ENCODE measurements around the gene LRP4.
A peak's percentile ranks its signal among the peaks of the same experiment; 100 is the strongest.

Gene LRP4

DNA sequence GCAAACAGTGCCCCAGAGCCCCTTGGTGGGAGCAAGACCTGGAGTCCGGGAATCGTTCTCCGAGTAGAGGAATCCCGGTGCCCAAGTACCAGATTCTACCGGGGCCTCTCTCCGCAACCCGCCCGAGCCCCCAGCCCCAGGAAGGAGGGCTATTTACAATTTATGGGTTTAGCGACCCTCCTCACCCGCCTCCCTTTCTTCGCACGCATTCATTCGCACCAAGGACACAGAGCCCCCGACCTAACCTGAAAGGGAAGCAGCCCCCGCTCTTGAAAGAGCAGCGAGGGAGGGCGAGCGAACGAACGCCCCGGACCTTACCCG, 628 bp downstream of the LRP4 start:
- no peak for DNase-seq

- peak; percentile 69 for DNase-seq
Measured at GRCh38 chr11:46917109-46917761, 1.1 kb downstream of the LRP4 start.

DNA sequence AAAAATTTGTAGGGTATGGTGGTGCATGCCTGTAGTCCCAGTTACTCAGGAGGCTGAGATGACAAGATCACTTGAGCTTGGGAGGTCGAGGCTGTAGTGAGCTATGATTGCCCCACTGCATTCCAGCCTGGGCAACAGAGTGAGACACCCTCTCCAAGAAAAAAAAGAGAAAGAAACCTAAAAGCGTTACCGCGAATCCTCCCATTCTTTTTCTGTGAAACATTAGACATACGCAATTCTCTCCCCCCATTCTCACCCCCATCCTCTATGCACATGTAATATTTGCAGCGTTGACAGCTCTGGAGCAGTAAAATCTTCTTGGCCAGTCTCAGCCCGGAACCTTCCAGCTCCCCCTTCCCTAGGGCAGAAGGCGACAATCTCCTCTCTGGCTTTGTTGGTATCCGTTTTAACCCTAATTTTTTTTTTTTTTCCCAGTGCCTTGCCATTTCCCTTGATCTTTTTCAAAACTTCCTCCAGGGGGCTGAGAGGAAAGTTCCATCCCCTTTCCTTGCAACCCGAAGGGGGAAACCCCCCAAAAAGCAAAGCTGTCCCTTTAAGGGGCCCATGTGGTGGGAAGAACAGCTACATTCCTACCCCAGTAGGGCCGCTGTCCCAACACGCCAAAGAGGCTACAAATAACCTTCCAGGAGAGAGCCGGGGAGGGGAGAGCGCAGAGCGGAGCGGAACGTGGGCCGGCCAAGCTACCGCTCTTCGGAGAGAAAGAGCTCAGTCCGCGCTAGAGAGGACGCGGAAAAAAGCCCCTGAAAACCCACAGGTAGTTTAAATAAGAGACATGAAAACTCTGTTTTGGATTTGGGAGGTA, 1.9 kb downstream of the LRP4 start:
- DNase-seq = no peak

- DNase-seq = no peak
Measured at GRCh38 chr11:46914910-46915309, 3.4 kb downstream of the LRP4 start.

DNA sequence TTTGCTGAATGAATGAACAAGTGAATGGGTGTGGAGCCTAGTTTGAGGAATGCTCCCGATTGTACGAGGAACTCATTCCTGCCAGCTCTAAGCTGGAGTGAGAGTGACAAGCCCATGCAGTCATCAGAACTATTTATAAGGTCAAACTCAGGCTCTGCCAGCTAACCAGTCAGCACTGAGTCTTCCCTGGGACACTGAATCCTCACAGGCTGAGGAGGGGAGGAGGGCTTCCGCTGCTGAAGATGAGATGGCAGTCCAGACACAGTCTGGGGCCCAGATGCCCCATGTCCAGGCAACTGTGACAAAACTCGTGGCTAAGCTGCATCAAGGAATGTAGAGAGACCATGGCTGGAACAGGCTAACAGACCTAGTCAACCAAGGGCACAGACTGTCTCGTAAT, 4.0 kb downstream of the LRP4 start:
- no peak for DNase-seq

- no peak for DNase-seq
Measured at GRCh38 chr11:46913484-46913883, 4.9 kb downstream of the LRP4 start.

DNA sequence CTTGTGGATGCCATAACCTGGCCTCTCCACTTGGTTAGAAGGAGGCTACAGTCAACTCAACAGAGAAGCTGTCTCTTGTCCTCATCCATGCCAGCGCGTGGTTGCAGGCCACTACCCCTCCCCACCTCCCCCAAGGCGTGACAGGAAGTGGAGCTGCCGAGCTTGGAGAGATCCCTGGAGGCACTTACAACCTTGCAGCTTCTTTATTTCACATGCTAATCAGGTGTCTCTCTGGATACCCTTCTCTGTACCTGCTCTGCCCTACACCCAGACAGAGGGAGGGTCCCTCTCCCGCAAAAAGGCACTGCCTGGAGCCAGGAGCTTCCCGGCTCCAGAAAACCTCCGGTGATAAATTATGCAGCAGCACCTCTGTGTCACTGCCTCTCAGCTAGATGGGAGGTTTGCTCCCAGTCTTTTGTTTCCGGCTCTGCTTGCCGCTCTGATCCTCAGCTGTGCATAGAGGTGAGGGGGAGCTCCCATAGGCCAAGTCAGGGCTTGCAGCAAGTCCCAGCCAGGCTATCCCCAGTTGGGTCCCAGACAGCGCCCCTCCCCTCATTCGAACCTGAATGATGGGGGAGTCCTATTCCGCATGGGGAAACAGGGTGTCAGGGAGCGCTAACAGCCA, 5.7 kb downstream of the LRP4 start:
- DNase-seq = no peak

GRCh38 chr11:46907606-46908005, 10.7 kb downstream of the LRP4 start:
- no peak for DNase-seq

- DNase-seq = no peak
Measured at GRCh38 chr11:46906609-46907041, 11.7 kb downstream of the LRP4 start.

DNA sequence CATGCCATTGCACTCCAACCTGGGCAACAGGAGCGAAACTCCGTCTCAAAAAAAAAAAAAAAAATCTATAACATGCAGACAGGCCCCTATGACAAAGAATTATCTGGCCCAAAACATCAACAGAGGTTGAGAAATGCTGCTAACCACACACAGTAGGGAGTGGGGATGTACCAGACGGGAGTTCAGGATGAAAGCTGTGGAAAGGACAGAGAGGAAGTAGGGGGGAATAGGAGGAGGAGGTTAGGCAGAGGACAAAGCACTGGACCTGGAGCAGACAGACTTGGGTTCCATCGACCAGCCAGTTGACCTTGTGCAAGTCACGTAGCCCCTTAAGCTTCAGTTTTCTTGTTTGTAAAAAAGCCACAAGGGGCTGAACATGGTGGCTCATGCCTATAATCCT, 12.5 kb downstream of the LRP4 start:
- no peak for DNase-seq

DNA sequence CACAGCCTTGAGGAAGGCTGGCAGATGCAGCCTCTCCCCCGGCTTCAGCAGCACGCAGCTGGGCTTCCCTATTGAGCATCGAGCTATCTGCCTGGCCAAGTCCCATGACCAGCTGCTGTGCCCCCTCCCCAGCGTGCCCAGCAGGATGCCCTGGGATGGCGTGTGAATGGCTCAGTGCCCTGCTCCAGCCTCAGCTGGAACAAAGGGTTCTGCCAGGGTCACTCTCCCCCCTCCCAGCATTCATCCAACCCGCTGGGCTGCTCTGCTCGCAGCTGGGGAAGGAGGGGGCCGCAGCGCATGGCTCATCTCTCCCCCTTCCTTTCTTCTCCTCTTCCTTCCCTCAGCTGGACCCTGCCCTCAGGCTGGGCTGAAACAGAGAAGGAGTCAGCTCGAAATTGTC, 14.5 kb downstream of the LRP4 start:
- DNase-seq = no peak

DNA sequence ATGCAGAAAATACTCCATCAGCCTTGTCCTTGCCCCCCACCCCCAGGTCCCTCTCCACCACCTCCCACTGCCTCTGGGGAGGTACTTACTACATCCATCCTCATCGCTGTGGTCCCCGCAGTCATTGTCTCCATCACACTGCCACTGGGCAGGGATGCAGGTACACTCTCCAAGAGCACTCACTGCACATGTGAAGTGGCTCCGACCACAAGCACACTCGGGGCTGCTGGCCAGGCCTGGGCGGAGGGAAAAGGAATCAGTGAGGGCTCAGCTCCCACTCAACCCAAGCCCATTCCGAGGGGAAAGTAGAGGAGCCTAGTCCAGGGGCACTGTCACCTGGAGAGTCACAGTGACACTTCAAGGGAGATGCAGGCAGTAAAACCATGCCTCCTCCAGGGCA, 15.7 kb downstream of the LRP4 start:
- no peak for DNase-seq

- DNase-seq = no peak
Measured at GRCh38 chr11:46901156-46901555, 17.2 kb downstream of the LRP4 start.

DNA sequence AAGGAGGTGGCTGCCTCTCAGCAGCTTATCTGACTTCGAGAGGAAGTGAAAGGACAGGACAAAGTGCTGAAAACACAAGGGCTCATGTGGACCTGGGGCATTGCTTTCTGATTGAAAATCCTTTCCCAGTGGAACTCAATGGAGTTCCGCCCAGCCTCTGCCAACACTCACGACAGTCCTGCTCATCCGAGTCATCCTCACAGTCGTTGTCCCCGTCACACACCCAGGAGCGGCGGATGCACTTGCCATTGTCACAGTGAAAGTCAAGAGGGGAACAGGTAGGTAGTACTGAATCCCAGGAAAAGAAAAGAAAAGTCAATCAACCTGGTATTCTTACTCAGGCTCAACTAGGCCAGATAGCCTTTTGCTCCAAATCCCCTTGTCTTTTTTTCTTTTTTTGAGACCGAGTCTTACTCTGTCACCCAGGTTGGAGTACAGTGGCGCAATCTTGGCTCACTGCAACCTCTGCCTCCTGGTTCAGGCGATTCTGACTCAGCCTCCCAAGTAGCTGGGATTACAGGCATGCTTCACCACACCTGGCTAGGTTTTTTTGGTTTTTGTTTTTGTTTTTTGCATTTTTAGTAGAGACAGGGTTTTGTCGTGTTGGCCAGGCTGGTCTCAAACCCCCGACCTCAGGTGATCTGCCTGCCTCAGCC, 18.1 kb downstream of the LRP4 start:
- no peak for DNase-seq

DNA sequence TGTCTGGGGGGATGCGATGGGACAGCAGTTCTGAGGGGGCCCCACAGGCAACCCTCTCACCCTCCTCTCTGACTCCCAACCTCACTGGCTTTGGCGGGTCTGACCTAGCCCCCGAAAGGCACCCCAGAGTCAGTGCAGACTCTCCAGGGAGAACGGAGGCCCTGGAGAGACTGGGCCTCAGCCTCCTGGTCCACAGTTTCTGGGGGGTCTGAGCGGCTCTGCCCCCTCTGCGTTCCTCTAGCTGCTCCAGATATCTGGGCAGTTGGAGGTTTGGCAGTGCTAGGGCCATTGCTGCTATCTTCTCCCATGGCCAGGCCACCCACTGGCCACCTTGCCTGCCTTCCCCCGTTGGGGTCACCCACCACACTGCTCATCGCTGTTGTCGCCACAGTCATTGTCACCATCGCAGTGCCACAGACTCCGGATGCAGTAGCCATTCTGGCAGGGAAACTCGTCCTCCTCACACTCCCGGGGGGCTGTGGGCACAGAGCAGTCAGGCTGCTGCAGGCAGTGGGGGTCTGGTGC, 18.8 kb downstream of the LRP4 start:
- no peak for DNase-seq

- DNase-seq = no peak
Measured at GRCh38 chr11:46898396-46899095, 19.8 kb downstream of the LRP4 start.

DNA sequence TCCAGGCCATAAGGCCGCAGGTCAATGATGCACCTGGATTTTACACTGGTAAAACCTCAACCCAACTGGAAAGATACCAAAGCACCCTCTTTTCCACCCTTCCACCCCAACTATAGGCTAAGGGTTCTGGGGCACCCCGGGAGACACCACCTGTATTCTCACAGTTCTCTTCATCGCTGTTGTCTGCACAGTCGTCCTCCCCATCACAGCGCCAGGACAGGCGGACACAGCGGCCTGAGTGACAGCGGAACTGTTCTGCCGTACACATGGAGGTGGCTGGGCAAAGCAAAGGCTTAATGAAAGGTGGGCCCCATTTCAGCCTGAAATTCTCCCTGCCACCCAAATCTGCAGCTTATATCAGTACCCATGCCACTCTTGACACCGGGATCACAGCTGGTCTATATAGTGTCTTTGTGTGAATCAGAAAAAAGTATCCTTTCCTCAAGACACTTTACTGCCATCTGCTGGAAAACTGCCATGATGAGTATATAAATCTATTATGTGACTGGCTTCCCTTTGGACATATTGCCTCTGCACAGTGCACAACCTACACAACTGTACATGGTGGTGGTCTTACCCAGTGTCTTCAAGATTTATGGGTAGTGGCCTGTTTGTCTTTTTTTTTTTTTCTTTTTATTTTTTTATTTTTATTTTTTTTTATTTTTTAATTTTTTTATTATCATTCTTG, 21.5 kb downstream of the LRP4 start:
- DNase-seq = no peak

- DNase-seq = no peak
Measured at GRCh38 chr11:46895821-46896220, 22.5 kb downstream of the LRP4 start.

DNA sequence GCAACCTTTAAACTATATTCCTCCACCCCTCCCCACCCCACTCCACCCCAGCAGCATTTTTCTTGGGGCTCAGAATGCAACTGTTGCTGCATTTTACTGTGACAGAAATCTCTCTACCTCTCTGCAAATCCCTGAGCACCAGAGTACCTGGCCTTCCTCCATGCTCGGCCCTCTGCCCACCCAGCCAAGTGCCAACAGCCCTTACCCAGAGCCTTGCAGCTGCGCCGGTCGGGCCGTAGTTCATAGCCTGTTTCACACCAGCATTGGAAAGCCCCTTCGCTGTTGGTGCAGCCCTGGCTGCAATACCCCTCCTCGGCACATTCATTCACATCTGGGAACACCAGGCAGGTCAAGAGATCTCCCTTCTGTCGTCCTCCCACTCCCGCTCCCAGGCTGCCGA, 23.4 kb downstream of the LRP4 start:
- DNase-seq = no peak

DNA sequence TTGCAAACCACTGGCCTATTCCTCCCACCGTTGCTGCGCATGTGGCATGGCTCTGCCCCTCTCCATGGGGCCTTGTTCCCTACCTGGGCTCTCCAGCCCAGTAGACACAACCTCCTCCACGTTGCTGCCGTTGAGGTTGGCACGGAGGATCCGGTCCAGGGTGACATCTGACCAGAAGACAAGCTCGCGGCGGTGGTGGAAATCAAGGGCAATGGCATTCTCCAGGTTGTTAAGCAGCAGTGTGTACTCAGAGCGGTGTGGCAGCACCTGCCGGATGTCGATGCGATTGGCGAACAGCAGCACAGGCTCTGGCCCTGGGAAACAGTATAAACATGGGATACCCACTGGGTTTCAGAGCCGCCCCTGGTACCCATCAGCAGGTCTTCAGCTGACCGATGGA, 23.8 kb downstream of the LRP4 start:
- DNase-seq = no peak

- no peak for DNase-seq
Measured at GRCh38 chr11:46892838-46893237, 25.5 kb downstream of the LRP4 start.

DNA sequence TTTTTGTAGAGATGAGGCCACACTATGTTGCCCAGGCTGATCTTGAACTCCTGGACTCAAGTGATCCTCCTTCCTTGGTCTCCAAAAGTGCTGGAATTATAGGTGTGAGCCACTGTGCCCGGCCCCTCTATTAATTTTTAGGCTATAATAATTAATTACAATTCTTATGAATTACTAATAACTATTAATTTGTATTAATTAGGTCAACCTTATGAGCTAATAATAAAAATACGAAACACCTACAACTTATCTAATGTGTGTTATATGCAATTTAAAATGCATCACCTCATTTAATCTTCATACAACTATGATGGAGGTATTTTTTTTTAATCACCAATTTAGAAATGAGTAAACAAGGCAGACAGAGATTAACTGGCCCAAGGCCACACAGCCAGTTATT, 26.2 kb downstream of the LRP4 start:
- no peak for DNase-seq

Data from activated CD8-positive, alpha-beta memory T cell treated with anti-CD3 and anti-CD28 coated beads for 24 hours (primary cell).